GM10248 (cell line): ENCODE results near the gene MROH8.

ENCODE experiments used
- CTCF ChIA-PET: fragments of 300-600 bp; sonication (Branson Sonifier 250); formaldehyde crosslinking; extraction: SDS; loops from one replicate; lab custom pipeline; 2021; ENCODE audit warnings: antibody characterized with exemption; lab: Yijun Ruan, JAX
- POLR2A ChIA-PET: fragments of 350-650 bp; sonication (Branson Sonifier 250); formaldehyde crosslinking; extraction: SDS; loops from one replicate; lab custom pipeline; 2020; ENCODE audit warnings: antibody characterized with exemption; lab: Yijun Ruan, JAX
- DNase-seq: peaks from one replicate; pipeline ENCODE4 v3.0.0; 2012; ENCODE audit errors: extremely low spot score
- CTCF ChIP-seq: IDR thresholded peaks from 2 replicates; pipeline ENCODE4 v1.5.1; 2012; ENCODE audit warnings: mild to moderate bottlenecking, low read depth; ENCODE audit errors: extremely low read depth, missing control alignments, control extremely low read depth

MROH8 gene

DNA sequence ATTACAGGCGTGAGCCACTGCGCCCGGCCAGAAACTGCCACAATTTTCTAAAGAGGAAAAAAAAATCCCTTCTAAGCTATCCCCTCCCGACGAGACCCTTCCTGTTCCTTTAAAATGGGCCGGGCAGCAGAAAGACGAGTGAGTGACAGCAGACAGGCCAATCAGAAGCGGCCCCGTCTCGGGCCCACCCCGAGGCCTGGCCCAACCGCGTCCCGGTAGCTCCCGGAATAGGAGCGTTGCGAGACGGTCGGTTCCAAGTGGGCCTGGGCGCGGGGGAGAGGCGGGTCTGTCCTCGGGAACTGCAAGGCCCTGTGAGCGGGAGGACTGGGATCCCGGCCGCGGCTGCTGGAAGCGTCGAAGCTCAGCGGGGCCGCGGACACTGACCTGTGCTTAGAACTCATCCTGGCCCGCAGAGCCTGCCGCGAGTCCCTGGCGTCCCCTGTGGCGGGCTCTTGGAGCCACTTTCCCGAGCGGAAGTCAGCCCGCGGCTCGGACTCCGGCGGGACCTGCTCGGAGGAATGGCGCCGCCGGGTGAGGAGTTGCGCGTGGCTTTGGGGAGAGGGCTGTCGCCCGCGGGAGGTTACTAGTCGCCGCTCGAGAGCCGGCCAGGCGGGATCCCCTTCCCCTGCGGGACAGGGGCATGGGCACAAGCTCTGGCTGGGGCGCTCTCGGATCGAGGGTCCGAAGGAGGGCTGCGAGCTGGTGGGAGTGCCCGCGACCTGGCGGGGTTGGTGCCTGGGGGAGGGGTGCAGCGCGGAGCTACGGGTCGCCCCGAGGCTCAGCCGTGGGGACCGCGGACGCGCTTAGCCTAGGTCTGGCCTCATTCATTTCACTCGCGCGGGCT, at the start of gene MROH8, which contains the start of gene RPN2:
TSS of gene MROH8 (minus strand) at position 710 of the 844 bp plus-strand sequence.
TSS of gene RPN2 (plus strand) at position 492 of the 844 bp plus-strand sequence. CDS start at position 519, 27 bp downstream.
- CTCF ChIA-PET: interaction anchor here (0.7 to 4.2 kb wide), 16 partner anchors 9 to 895 kb away, joined by 3 to 65 read pairs (median 4); partner anchors contain the start of gene RBL1
- no peak for TF ChIP-seq CTCF
- DNase-seq: peak; percentile 96
- POLR2A ChIA-PET: interaction anchor here (1.4 kb wide), 1 partner anchor 17 kb away, joined by 5 read pairs; no protein-coding TSS in a partner anchor

DNA sequence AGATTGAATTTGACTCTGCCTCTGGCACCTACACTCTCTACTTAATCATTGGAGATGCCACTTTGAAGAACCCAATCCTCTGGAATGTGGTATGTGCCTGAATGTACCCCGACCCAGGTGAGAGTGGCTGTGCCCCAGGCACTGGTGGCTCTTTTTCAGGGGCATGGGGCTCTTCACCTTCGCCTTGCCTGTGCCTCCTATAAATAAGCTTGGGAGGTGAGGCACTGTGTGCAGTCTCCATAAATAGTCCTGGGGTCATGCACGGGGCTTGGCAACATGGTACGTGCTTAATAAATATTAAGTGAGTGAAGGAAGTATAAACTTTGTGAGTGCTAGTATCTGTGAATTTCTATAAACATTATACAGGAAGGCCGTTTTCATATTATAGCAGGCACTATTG, 49.3 kb upstream of the MROH8 start:
- DNase-seq: no peak
- no peak for TF ChIP-seq CTCF
- POLR2A ChIA-PET: no interaction called here
- CTCF ChIA-PET: interaction anchor here (1.0 to 1.5 kb wide), 2 partner anchors 12 to 33 kb away, joined by 3 to 11 read pairs; no protein-coding TSS in a partner anchor

DNA sequence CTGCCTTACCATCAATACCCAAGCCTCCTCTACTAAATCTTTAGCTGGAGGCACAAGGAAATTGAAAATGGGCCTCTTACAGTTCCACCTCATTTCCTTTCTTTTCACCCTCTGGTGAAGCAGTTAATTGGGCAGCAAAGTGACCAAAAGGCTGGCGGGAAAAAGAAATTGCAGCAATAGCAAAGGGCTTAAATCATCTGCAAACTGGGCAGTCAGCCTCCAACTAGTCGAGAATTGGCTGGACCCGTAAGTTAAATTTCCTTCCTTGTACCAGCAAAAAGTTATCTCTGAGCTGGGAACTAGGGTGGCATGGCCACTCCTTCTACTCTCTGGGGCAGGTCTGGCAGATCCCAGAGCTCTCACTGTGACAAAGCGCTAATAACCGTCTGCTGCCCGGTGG, 48.7 kb upstream of the MROH8 start:
- no peak for DNase-seq
- no peak for TF ChIP-seq CTCF
- CTCF ChIA-PET: interaction anchor here (0.9 to 1.5 kb wide), 2 partner anchors 8 to 32 kb away, joined by 3 to 4 read pairs; no protein-coding TSS in a partner anchor
- POLR2A ChIA-PET: no interaction called here

- DNase-seq: no peak
- no peak for TF ChIP-seq CTCF
- ChIA-PET POLR2A (no interaction called here), CTCF (interaction anchor here (1.0 to 1.5 kb wide), 3 partner anchors 10 to 31 kb away, joined by 3 to 4 read pairs (median 4); no protein-coding TSS in a partner anchor)
Observed at GRCh38 chr20:37226889-37227288, 47.5 kb upstream of the MROH8 start.

DNA sequence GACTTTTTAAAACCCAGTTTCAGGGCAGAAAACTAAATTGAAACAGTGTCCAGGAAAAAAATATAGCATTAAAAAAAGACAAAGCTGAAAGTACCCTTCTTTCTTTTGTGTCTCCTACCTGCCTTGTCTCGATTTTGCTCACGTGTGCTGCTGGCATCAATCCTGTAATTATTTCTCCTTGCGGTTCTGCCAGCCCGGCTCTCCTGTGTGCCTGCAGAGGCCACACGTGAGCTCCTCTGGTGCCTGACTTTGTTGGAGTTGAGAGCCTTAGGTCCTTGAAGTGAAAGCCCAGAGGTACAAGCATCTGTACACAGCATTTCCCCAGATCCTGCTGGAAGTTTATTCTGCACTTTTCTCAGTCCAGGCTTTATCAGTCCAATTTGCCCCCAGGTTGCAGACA, 45.8 kb upstream of the MROH8 start:
- ChIA-PET CTCF (interaction anchor here (0.7 to 1.7 kb wide), 3 partner anchors 26 to 45 kb away, joined by 3 to 5 read pairs (median 3); no protein-coding TSS in a partner anchor), POLR2A (no interaction called here)
- no peak for DNase-seq
- no peak for TF ChIP-seq CTCF

DNA sequence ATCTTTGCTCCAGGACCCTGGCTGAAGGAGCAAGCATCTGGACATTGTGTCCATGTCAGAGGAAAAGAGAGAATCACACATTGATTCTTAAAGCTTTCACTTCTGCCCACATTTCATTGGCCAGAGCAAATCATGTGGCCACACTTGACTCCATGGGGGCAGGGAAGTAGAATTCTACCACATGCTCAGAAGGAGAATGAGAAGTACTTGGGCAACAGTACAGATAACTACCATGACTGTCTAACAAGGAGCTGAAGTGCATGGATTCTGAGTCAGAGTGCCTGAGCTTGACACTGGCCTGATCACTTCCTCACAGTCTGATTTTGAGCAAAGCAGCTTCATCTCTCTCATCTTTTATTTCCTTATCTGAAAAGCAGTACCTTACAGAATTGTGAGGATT, 43.7 kb upstream of the MROH8 start:
- DNase-seq: peak; percentile 26
- ChIA-PET CTCF (interaction anchor here (0.8 to 2.8 kb wide), 7 partner anchors 10 to 44 kb away, joined by 3 to 20 read pairs (median 5); partner anchors contain the start of genes MROH8 and RPN2), POLR2A (no interaction called here)
- no peak for TF ChIP-seq CTCF
